Posterior vena cava (tissue), 2 donors: ENCODE measurements around the gene ATP7A. TPM values are rescaled to one million over a fixed set of nuclear protein-coding genes. Genes with fewer than 3 reads are reported as not detected.
"Not testable (repeated sequence)": the region's sequence is repeated elsewhere in the genome, so short reads cannot be mapped to it uniquely, and the experiment has no call there.

ENCODE experiments used
- DNase-seq: peaks from one replicate; pipeline ENCODE4 v3.0.0-alpha.2; 2020; ENCODE audit warnings: low spot score
- intact Hi-C, 2 donors: fragments of 100-400 bp; cut with DNase I; formaldehyde crosslinking; loops; one replicate each; pipeline versions ENCODE4 v1.14.1 to v1.14.2; 2022 to 2023
- total RNA-seq, 2 donors: library from RNA; stranded (reverse); fragmentation: NEBNext Ultra II Directional; extraction: Animal tissue kit (Norgen Biotek cat#: 25700); gene quantifications; one replicate each; pipeline ENCODE4 v1.2.1, GENCODE V29; 2021
- donor health status: DM: yes; HTN: yes; CAD: no.
- donor health status: DM: yes; HTN: yes; CAD: no.

ATP7A gene
- total RNA-seq, 2 donors from 2014 or later, result 10.8 to 11.9 TPM

GRCh38 chrX:77938083-77938680 is 27.7 kb downstream of the ATP7A start:
- intact Hi-C loops, result no loop called here
- no peak for DNase-seq

GRCh38 chrX:77945031-77945430 is 34.5 kb downstream of the ATP7A start:
- DNase-seq, intact Hi-C loops: not testable (repeated sequence)

- no peak for DNase-seq
- intact Hi-C loops, result no loop called here
These were observed 35.5 kb downstream of the ATP7A start for GRCh38 chrX:77945910-77946545.

- DNase-seq, result no peak
- intact Hi-C loops, result no loop called here
These were observed 36.1 kb downstream of the ATP7A start for GRCh38 chrX:77946571-77946970.

- intact Hi-C loops, result no loop called here
- DNase-seq, result no peak
These were observed 39.3 kb downstream of the ATP7A start for GRCh38 chrX:77949840-77950239.

- intact Hi-C loops, result no loop called here
- no peak for DNase-seq
These were observed 41.7 kb downstream of the ATP7A start for GRCh38 chrX:77952173-77952572.

GRCh38 chrX:77953302-77953701 is 42.8 kb downstream of the ATP7A start:
- no peak for DNase-seq
- intact Hi-C loops, result no loop called here

- intact Hi-C loops, result no loop called here
- no peak for DNase-seq
These were observed 43.2 kb downstream of the ATP7A start for GRCh38 chrX:77953708-77954107.

GRCh38 chrX:77960567-77960966 is 50.1 kb downstream of the ATP7A start:
- DNase-seq, result no peak
- intact Hi-C loops, result no loop called here

- intact Hi-C loops, result no loop called here
- no peak for DNase-seq
These were observed 50.6 kb downstream of the ATP7A start for GRCh38 chrX:77961063-77961462.

- intact Hi-C loops, result no loop called here
- DNase-seq, result no peak
These were observed 51.8 kb downstream of the ATP7A start for GRCh38 chrX:77962068-77962902.

- no peak for DNase-seq
- intact Hi-C loops, result no loop called here
These were observed 55.9 kb downstream of the ATP7A start for GRCh38 chrX:77966361-77966760.

GRCh38 chrX:77967631-77968030 is 57.1 kb downstream of the ATP7A start:
- intact Hi-C loops, result no loop called here
- no peak for DNase-seq

GRCh38 chrX:77969538-77969937 is 59.0 kb downstream of the ATP7A start, which contains the start of gene PGAM4:
PGAM4 (minus strand) TSS chrX:77969638; CDS start chrX:77969638, 0 bp downstream.
- DNase-seq, result no peak
- intact Hi-C loops, result no loop called here

- DNase-seq, result no peak
- intact Hi-C loops, result no loop called here
These were observed 65.3 kb downstream of the ATP7A start for GRCh38 chrX:77975755-77976154.

- intact Hi-C loops, result no loop called here
- no peak for DNase-seq
These were observed 66.6 kb downstream of the ATP7A start for GRCh38 chrX:77977095-77977494.

GRCh38 chrX:77977518-77977917 is 67.0 kb downstream of the ATP7A start:
- DNase-seq, result no peak
- intact Hi-C loops, result no loop called here

GRCh38 chrX:77979870-77980269 is 69.4 kb downstream of the ATP7A start:
- DNase-seq, result no peak
- intact Hi-C loops, result no loop called here

GRCh38 chrX:78011846-78012245 is 101.4 kb downstream of the ATP7A start:
- DNase-seq, result no peak
- intact Hi-C loops, result no loop called here
